HCT116 (cell line): ENCODE data around the gene MLLT3. TPM values are rescaled to one million over a fixed set of nuclear protein-coding genes. Genes with fewer than 3 reads are reported as not detected.

ENCODE experiments used
- ATAC-seq: fragments of 200-7000 bp; cut with Tn5 transposase; 2 replicates; pipeline ENCODE4 v1.9.1; 2020; ENCODE audit warnings: mild to moderate bottlenecking, moderate library complexity
- BruUV-seq: library from RNA; stranded (reverse); fragments of 400-500 nt; replicated peaks from 2 replicates; lab custom pipeline; 2021; lab: Mats Ljungman, UMichigan
- CTCF ChIA-PET: fragments of 300-600 bp; sonication (Branson Sonifier 250); formaldehyde crosslinking; loops from one replicate; lab custom pipeline; 2021; ENCODE audit warnings: antibody characterized with exemption; lab: Charles Lee
- POLR2A ChIA-PET: fragments of 300-600, 350-600 bp; sonication (Branson Sonifier 250); formaldehyde crosslinking; loops from one replicate; lab custom pipeline; 2021; ENCODE audit warnings: antibody characterized with exemption; lab: Charles Lee
- RAD21 ChIA-PET, 2 experiments: fragments of 300-600 bp; sonication (Branson Sonifier 250); formaldehyde crosslinking; loops; one replicate each; lab custom pipeline; 2023; ENCODE audit warnings: low total read pairs in 2 of 2; ENCODE audit not compliant: uncharacterized antibody in 2 of 2, unreplicated experiment in 2 of 2, low non-redundant PET in 1 of 2; lab: Charles Lee
- DNase-seq: peaks from one replicate; pipeline ENCODE4 v3.0.0-alpha.2; 2010; ENCODE audit warnings: low read depth, low spot score
- H2AFZ ChIP-seq: fragments of 200-600 bp; shearing (Covaris generic), sonication (generic); 2 replicates; pipeline ENCODE4 v1.6.1; 2017; ENCODE audit warnings: low read depth, mixed run types, mixed read lengths, antibody characterized with exemption, low read length; ENCODE audit not compliant: poor library complexity, severe bottlenecking
- H3K27ac ChIP-seq: 2 replicates; pipeline ENCODE4 v1.5.1; 2012; ENCODE audit warnings: low read depth, low read length
- H3K27me3 ChIP-seq: fragments of 200-600 bp; sonication (generic); 2 replicates; pipeline ENCODE4 v1.6.1; 2016; ENCODE audit warnings: mixed run types, low read length, mixed read lengths; ENCODE audit not compliant: insufficient read depth
- H3K36me3 ChIP-seq, 2 experiments: fragments of 200-500 bp in 1 of 2; fragments of 200-600 bp in 1 of 2; sonication (Bioruptor generic) in 1 of 2; sonication (generic) in 1 of 2; 2 replicates each; pipeline versions ENCODE4 v1.5.1 to v1.6.1; 2014 to 2016; ENCODE audit warnings: low read length in 2 of 2, inconsistent platforms in 1 of 2, mixed read lengths in 1 of 2, mixed run types in 1 of 2; ENCODE audit not compliant: insufficient read depth in 2 of 2, control insufficient read depth in 1 of 2
- H3K4me1 ChIP-seq, 2 experiments: fragments of 200-600 bp in 1 of 2; sonication (generic) in 1 of 2; 2 replicates each; pipeline versions ENCODE4 v1.5.1 to v1.6.1; 2012 to 2017; ENCODE audit warnings: low read length in 2 of 2, inconsistent platforms in 1 of 2, mild to moderate bottlenecking in 1 of 2, mixed read lengths in 1 of 2, mixed run types in 1 of 2, moderate library complexity in 1 of 2; ENCODE audit not compliant: insufficient read depth in 2 of 2, control insufficient read depth in 1 of 2
- H3K4me2 ChIP-seq: fragments of 200-600 bp; sonication (generic); 2 replicates; pipeline ENCODE4 v1.6.1; 2017; ENCODE audit warnings: mixed run types, low read length, mixed read lengths
- H3K4me3 ChIP-seq, 2 experiments: fragments of 200-600 bp in 1 of 2; sonication (generic) in 1 of 2; replicated peaks in 1 of 2; 2 replicates each; pipeline ENCODE4 v1.5.1; 2011 to 2016; ENCODE audit warnings: low read length in 2 of 2, control low read depth in 1 of 2, low read depth in 1 of 2, mild to moderate bottlenecking in 1 of 2, mixed read lengths in 1 of 2, mixed run types in 1 of 2
- H3K79me2 ChIP-seq: fragments of 200-600 bp; sonication (generic); 2 replicates; pipeline ENCODE4 v1.6.1; 2017; ENCODE audit warnings: mild to moderate bottlenecking, mixed run types, low read length, moderate library complexity, mixed read lengths; ENCODE audit not compliant: insufficient read depth
- H3K9ac ChIP-seq: fragments of 200-600 bp; sonication (generic); 2 replicates; pipeline ENCODE4 v1.6.1; 2016; ENCODE audit warnings: low read length, mixed read lengths
- H3K9me2 ChIP-seq: fragments of 200-600 bp; sonication (generic), shearing (Covaris generic); 2 replicates; pipeline ENCODE4 v1.6.1; 2017; ENCODE audit warnings: mixed run types, mild to moderate bottlenecking, moderate library complexity; ENCODE audit not compliant: insufficient read depth
- H3K9me3 ChIP-seq, 2 experiments: fragments of 200-500 bp in 1 of 2; fragments of 200-600 bp in 1 of 2; sonication (Bioruptor generic) in 1 of 2; sonication (generic) in 1 of 2; 2 replicates each; pipeline ENCODE4 v1.6.1; 2014 to 2017; ENCODE audit warnings: low read length in 2 of 2, mixed read lengths in 2 of 2, inconsistent platforms in 1 of 2, low read depth in 1 of 2, mild to moderate bottlenecking in 1 of 2, mixed run types in 1 of 2, moderate library complexity in 1 of 2; ENCODE audit not compliant: control insufficient read depth in 1 of 2, insufficient read depth in 1 of 2
- H4K20me1 ChIP-seq: fragments of 200-600 bp; sonication (generic), shearing (Covaris generic); 2 replicates; pipeline ENCODE4 v1.6.1; 2017; ENCODE audit warnings: mixed run types, mild to moderate bottlenecking, moderate library complexity; ENCODE audit not compliant: insufficient read depth
- CEBPB ChIP-seq: IDR thresholded peaks from 2 replicates; pipeline ENCODE4 v1.6.1; 2012; ENCODE audit warnings: low read depth
- ELF1 ChIP-seq: IDR thresholded peaks from 2 replicates; pipeline ENCODE4 v1.6.1; 2012; ENCODE audit warnings: low read depth, borderline replicate concordance
- EZH2 ChIP-seq: fragments of 200-600 bp; sonication (generic); IDR thresholded peaks from 2 replicates; pipeline ENCODE4 v1.6.1; 2017; ENCODE audit warnings: antibody characterized with exemption, mixed run types
- EZH2phosphoT487 ChIP-seq: fragments of 200-600 bp; IDR thresholded peaks from 2 replicates; pipeline ENCODE4 v1.6.1; 2018; ENCODE audit warnings: antibody characterized with exemption, borderline replicate concordance
- JUND ChIP-seq: IDR thresholded peaks from 2 replicates; pipeline ENCODE4 v1.6.1; 2012
- POLR2A ChIP-seq: IDR thresholded peaks from 2 replicates; pipeline ENCODE4 v1.7.0; 2011; ENCODE audit warnings: borderline replicate concordance; ENCODE audit not compliant: insufficient read depth, insufficient read length; ENCODE audit errors: extremely low read depth
- SIN3A ChIP-seq: IDR thresholded peaks from 2 replicates; pipeline ENCODE4 v1.6.1; 2012; ENCODE audit warnings: low read depth
- SP1 ChIP-seq: IDR thresholded peaks from 2 replicates; pipeline ENCODE4 v1.6.1; 2012; ENCODE audit warnings: low read depth
- SRF ChIP-seq: IDR thresholded peaks from 2 replicates; pipeline ENCODE4 v1.6.1; 2012; ENCODE audit warnings: low read depth
- TCF7L2 ChIP-seq: IDR thresholded peaks from 2 replicates; pipeline ENCODE4 v1.7.0; 2011; ENCODE audit warnings: borderline replicate concordance, inconsistent platforms; ENCODE audit not compliant: insufficient read depth, insufficient read length; ENCODE audit errors: extremely low read depth
- YY1 ChIP-seq: IDR thresholded peaks from 2 replicates; pipeline ENCODE4 v1.6.1; 2011; ENCODE audit warnings: low read length, low read depth, moderate library complexity, mild to moderate bottlenecking; ENCODE audit not compliant: insufficient replicate concordance; ENCODE audit errors: extremely low read depth
- ZNF274 ChIP-seq: fragments of 200-500 bp; sonication (Bioruptor generic); IDR thresholded peaks from 2 replicates; pipeline ENCODE4 v1.6.1; 2014; ENCODE audit warnings: mild to moderate bottlenecking, low read depth, low read length, inconsistent platforms
- intact Hi-C: fragments of 100-400 bp; cut with micrococcal nuclease; formaldehyde crosslinking; loops from 2 replicates; pipeline ENCODE4 v1.10.0; 2022
- total RNA-seq: library from RNA; stranded (reverse); gene quantifications from one replicate; pipeline ENCODE4 v1.2.1, GENCODE V29; 2021; ENCODE audit not compliant: unreplicated experiment
- TF ChIP-seq, protein P1 (sequence below): IDR thresholded peaks from 2 replicates; pipeline ENCODE4 v1.6.1; 2012; ENCODE audit warnings: low read depth
- TF ChIP-seq, protein P2 (sequence below): IDR thresholded peaks from 2 replicates; pipeline ENCODE4 v1.6.1; 2012

MLLT3 gene
- total RNA-seq, 1 experiment from 2014 or later = 4.3 TPM

- no peaks in the 10 kb centered on the region for H4K20me1 ChIP-seq
- intact Hi-C loops = no loop called here
- POLR2A ChIA-PET = interaction anchor here (1.1 kb wide), 1 partner anchor 24 kb away, joined by 3 read pairs; the partner anchor contains the start of gene MLLT3
Observed at GRCh38 chr9:20597862-20598261, 24.4 kb downstream of the MLLT3 start.

More at GRCh38 chr9:20597862-20598261, 24.4 kb downstream of the MLLT3 start:
- Histone ChIP-seq H3K4me1 (no peaks in the 10 kb centered on the region), H2AFZ (no peak overlapping the region), H3K27me3 (0 out of 2 replicates have a peak, but pooled peaks cover 5% of the 10 kb centered on the region), H3K9me2 (no peaks in the 10 kb centered on the region), H3K79me2 (no peaks in the 10 kb centered on the region), H3K9me3 (no peaks in the 10 kb centered on the region), H3K9ac (no peak overlapping the region), H3K36me3 (no peaks in the 10 kb centered on the region), H3K4me3 (no peak overlapping the region), H3K27ac (no peak overlapping the region), H3K4me2 (no peak overlapping the region)
- no peak for DNase-seq
- ChIA-PET RAD21 (no interaction called here), CTCF (no interaction called here)
- no TSS peak for BruUV-seq
- TF ChIP-seq ZNF274 (no peak), JUND (no peak), SRF (no peak), SIN3A (no peak), EZH2 (no peak), SP1 (no peak), YY1 (no peak), ELF1 (no peak), TCF7L2 (no peak), EZH2phosphoT487 (no peak), POLR2A (no peak), CEBPB (no peak)
- TF ChIP-seq, protein P1, sequence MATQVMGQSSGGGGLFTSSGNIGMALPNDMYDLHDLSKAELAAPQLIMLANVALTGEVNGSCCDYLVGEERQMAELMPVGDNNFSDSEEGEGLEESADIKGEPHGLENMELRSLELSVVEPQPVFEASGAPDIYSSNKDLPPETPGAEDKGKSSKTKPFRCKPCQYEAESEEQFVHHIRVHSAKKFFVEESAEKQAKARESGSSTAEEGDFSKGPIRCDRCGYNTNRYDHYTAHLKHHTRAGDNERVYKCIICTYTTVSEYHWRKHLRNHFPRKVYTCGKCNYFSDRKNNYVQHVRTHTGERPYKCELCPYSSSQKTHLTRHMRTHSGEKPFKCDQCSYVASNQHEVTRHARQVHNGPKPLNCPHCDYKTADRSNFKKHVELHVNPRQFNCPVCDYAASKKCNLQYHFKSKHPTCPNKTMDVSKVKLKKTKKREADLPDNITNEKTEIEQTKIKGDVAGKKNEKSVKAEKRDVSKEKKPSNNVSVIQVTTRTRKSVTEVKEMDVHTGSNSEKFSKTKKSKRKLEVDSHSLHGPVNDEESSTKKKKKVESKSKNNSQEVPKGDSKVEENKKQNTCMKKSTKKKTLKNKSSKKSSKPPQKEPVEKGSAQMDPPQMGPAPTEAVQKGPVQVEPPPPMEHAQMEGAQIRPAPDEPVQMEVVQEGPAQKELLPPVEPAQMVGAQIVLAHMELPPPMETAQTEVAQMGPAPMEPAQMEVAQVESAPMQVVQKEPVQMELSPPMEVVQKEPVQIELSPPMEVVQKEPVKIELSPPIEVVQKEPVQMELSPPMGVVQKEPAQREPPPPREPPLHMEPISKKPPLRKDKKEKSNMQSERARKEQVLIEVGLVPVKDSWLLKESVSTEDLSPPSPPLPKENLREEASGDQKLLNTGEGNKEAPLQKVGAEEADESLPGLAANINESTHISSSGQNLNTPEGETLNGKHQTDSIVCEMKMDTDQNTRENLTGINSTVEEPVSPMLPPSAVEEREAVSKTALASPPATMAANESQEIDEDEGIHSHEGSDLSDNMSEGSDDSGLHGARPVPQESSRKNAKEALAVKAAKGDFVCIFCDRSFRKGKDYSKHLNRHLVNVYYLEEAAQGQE = no peak
- TF ChIP-seq, protein P2, sequence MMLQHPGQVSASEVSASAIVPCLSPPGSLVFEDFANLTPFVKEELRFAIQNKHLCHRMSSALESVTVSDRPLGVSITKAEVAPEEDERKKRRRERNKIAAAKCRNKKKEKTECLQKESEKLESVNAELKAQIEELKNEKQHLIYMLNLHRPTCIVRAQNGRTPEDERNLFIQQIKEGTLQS = no peak
- no peak for ATAC-seq
